IMR-90 (cell line): ENCODE data around the gene PROB1. TPM values are rescaled to one million over a fixed set of nuclear protein-coding genes. Genes with fewer than 3 reads are reported as not detected.

Source experiments
- ATAC-seq: fragments of 200-7000 bp; cut with Tn5 transposase; 2 replicates; pipeline ENCODE4 v1.9.1; 2020; ENCODE audit warnings: low read depth, mild to moderate bottlenecking, moderate library complexity
- BruUV-seq: library from RNA; stranded (reverse); fragments of 400-500 nt; replicated peaks from 2 replicates; lab custom pipeline; 2021; lab: Mats Ljungman, UMichigan
- CTCF ChIA-PET: fragments of 300-600 bp; formaldehyde crosslinking; extraction: SDS; loops from one replicate; lab custom pipeline; 2021; ENCODE audit warnings: antibody characterized with exemption; lab: Yijun Ruan, JAX
- POLR2A ChIA-PET: fragments of 300-600 bp; sonication (Branson Sonifier 250); formaldehyde crosslinking; loops from one replicate; lab custom pipeline; 2022; ENCODE audit warnings: antibody characterized with exemption; ENCODE audit not compliant: unreplicated experiment; lab: Charles Lee
- DNase-seq: peaks from one replicate; pipeline ENCODE4 v3.0.0; 2013
- H2AFZ ChIP-seq: replicated peaks from 2 replicates; pipeline ENCODE3; 2013; ENCODE audit warnings: low read length, mild to moderate bottlenecking; ENCODE audit not compliant: poor library complexity
- H2AK5ac ChIP-seq: 2 replicates; pipeline ENCODE4 v1.6.1; 2013; ENCODE audit warnings: low read depth, low read length, inconsistent platforms
- H2AK9ac ChIP-seq: replicated peaks from 2 replicates; pipeline ENCODE3; 2013; ENCODE audit warnings: mild to moderate bottlenecking, low read depth, low read length, moderate library complexity; ENCODE audit not compliant: poor library complexity
- H2BK120ac ChIP-seq: 2 replicates; pipeline ENCODE4 v1.6.1; 2013; ENCODE audit warnings: low read depth, low read length, inconsistent platforms
- H2BK15ac ChIP-seq: 3 replicates; pipeline ENCODE4 v1.6.1; 2013; ENCODE audit warnings: low read depth, low read length, inconsistent platforms
- H2BK20ac ChIP-seq: 2 replicates; pipeline ENCODE4 v1.6.1; 2013; ENCODE audit warnings: low read depth, mild to moderate bottlenecking, inconsistent platforms, low read length, moderate library complexity
- H2BK5ac ChIP-seq: 2 replicates; pipeline ENCODE4 v1.6.1; 2013; ENCODE audit warnings: mild to moderate bottlenecking, low read depth, low read length, inconsistent platforms; ENCODE audit not compliant: poor library complexity, severe bottlenecking
- H3K14ac ChIP-seq: replicated peaks from 2 replicates; pipeline ENCODE4 v1.6.1; 2013; ENCODE audit warnings: low read depth, low read length, inconsistent platforms
- H3K18ac ChIP-seq: 2 replicates; pipeline ENCODE4 v1.6.1; 2013; ENCODE audit warnings: low read depth, low read length, control low read depth
- H3K23ac ChIP-seq: 2 replicates; pipeline ENCODE4 v1.6.1; 2013; ENCODE audit warnings: low read depth, low read length, inconsistent platforms
- H3K27ac ChIP-seq: 2 replicates; pipeline ENCODE4 v1.5.1; 2013; ENCODE audit warnings: mild to moderate bottlenecking, control low read depth, low read length; ENCODE audit not compliant: insufficient read depth
- H3K27me3 ChIP-seq: 2 replicates; pipeline ENCODE4 v1.6.1; 2013; ENCODE audit warnings: low read length; ENCODE audit not compliant: control insufficient read depth, insufficient read depth
- H3K36me3 ChIP-seq: 2 replicates; pipeline ENCODE4 v1.6.1; 2013; ENCODE audit warnings: low read length, mixed read lengths; ENCODE audit not compliant: control insufficient read depth, insufficient read depth
- H3K4ac ChIP-seq: 2 replicates; pipeline ENCODE4 v1.6.1; 2013; ENCODE audit warnings: low read depth, low read length, inconsistent platforms
- H3K4me1 ChIP-seq: 2 replicates; pipeline ENCODE4 v1.6.1; 2013; ENCODE audit warnings: low read length, mixed read lengths; ENCODE audit not compliant: control insufficient read depth, insufficient read depth
- H3K4me2 ChIP-seq: 2 replicates; pipeline ENCODE4 v1.6.1; 2013; ENCODE audit warnings: low read depth, mild to moderate bottlenecking, control low read depth, low read length, moderate library complexity
- H3K4me3 ChIP-seq: 2 replicates; pipeline ENCODE4 v1.5.1; 2013; ENCODE audit warnings: low read depth, mild to moderate bottlenecking, control low read depth, low read length, moderate library complexity; ENCODE audit not compliant: insufficient read depth
- H3K56ac ChIP-seq: 2 replicates; pipeline ENCODE4 v1.6.1; 2013; ENCODE audit warnings: low read length, inconsistent platforms; ENCODE audit not compliant: insufficient read depth; ENCODE audit errors: extremely low read depth
- H3K79me1 ChIP-seq, 2 experiments: 2 replicates each; pipeline ENCODE4 v1.6.1; 2013; ENCODE audit warnings: low read length in 2 of 2, inconsistent platforms in 1 of 2, low read depth in 1 of 2
- H3K9ac ChIP-seq: 2 replicates; pipeline ENCODE4 v1.6.1; 2013; ENCODE audit warnings: low read depth, low read length, control low read depth
- H3K9me1 ChIP-seq: 2 replicates; pipeline ENCODE4 v1.6.1; 2013; ENCODE audit warnings: low read length, inconsistent platforms; ENCODE audit not compliant: insufficient read depth
- H3K9me3 ChIP-seq: 2 replicates; pipeline ENCODE4 v1.6.1; 2013; ENCODE audit warnings: low read length; ENCODE audit not compliant: control insufficient read depth, insufficient read depth
- H4K20me1 ChIP-seq: 2 replicates; pipeline ENCODE4 v1.6.1; 2013; ENCODE audit warnings: low read length, inconsistent platforms; ENCODE audit not compliant: insufficient read depth
- H4K5ac ChIP-seq: 2 replicates; pipeline ENCODE4 v1.6.1; 2013; ENCODE audit warnings: mild to moderate bottlenecking, low read depth, low read length, control low read depth
- H4K8ac ChIP-seq, 2 experiments: 2 replicates each; pipeline ENCODE4 v1.6.1; 2013; ENCODE audit warnings: low read depth in 2 of 2, low read length in 2 of 2, control low read depth in 1 of 2, inconsistent platforms in 1 of 2
- H4K91ac ChIP-seq: 2 replicates; pipeline ENCODE4 v1.6.1; 2013; ENCODE audit warnings: low read depth, low read length, inconsistent platforms; ENCODE audit not compliant: insufficient read depth
- BHLHE40 ChIP-seq: fragments of 150-350 bp; IDR thresholded peaks from 2 replicates; pipeline ENCODE4 v1.6.1; 2016; ENCODE audit warnings: mild to moderate bottlenecking, low read depth, low read length
- CEBPB ChIP-seq: IDR thresholded peaks from 2 replicates; pipeline ENCODE4 v1.6.1; 2012; ENCODE audit warnings: low read depth, low read length, improper control_type of control experiment
- CHD1 ChIP-seq: IDR thresholded peaks from 2 replicates; pipeline ENCODE4 v1.6.1; 2012; ENCODE audit warnings: low read depth, low read length, improper control_type of control experiment
- CTCF ChIP-seq: conservative IDR thresholded peaks from 2 replicates; pipeline ENCODE4 v1.5.1; 2012; ENCODE audit warnings: mild to moderate bottlenecking, low read depth, low read length, improper control_type of control experiment
- ELK1 ChIP-seq: fragments of 150-350 bp; IDR thresholded peaks from 2 replicates; pipeline ENCODE4 v1.6.1; 2016; ENCODE audit warnings: low read depth, mild to moderate bottlenecking, low read length, moderate library complexity, borderline replicate concordance
- FOS ChIP-seq: fragments of 150-350 bp; IDR thresholded peaks from 2 replicates; pipeline ENCODE4 v1.6.1; 2016; ENCODE audit warnings: low read depth, low read length
- MAFK ChIP-seq: IDR thresholded peaks from 2 replicates; pipeline ENCODE4 v1.6.1; 2012; ENCODE audit warnings: low read depth, low read length, improper control_type of control experiment
- MAZ ChIP-seq: IDR thresholded peaks from 2 replicates; pipeline ENCODE4 v1.6.1; 2012; ENCODE audit warnings: low read depth, mild to moderate bottlenecking, low read length, improper control_type of control experiment, moderate library complexity, borderline replicate concordance
- MXI1 ChIP-seq: IDR thresholded peaks from 2 replicates; pipeline ENCODE4 v1.6.1; 2012; ENCODE audit warnings: low read depth, mild to moderate bottlenecking, low read length, moderate library complexity, borderline replicate concordance
- NFE2L2 ChIP-seq: fragments of 150-350 bp; IDR thresholded peaks from 2 replicates; pipeline ENCODE4 v1.6.1; 2016; ENCODE audit warnings: low read depth, mild to moderate bottlenecking, low read length
- POLR2A ChIP-seq: IDR thresholded peaks from 2 replicates; pipeline ENCODE4 v1.6.1; 2012; ENCODE audit warnings: mild to moderate bottlenecking, low read depth, low read length
- RAD21 ChIP-seq: IDR thresholded peaks from 2 replicates; pipeline ENCODE4 v1.6.1; 2012; ENCODE audit warnings: low read length, improper control_type of control experiment
- RCOR1 ChIP-seq: IDR thresholded peaks from 2 replicates; pipeline ENCODE4 v1.6.1; 2012; ENCODE audit warnings: mild to moderate bottlenecking, low read length, improper control_type of control experiment; ENCODE audit not compliant: insufficient replicate concordance
- RFX5 ChIP-seq: IDR thresholded peaks from 2 replicates; pipeline ENCODE4 v1.8.0; 2012; ENCODE audit warnings: low read depth, mild to moderate bottlenecking, low read length, moderate library complexity
- SMC3 ChIP-seq: fragments of 150-350 bp; IDR thresholded peaks from 2 replicates; pipeline ENCODE4 v1.6.1; 2016; ENCODE audit warnings: low read depth, mild to moderate bottlenecking, antibody characterized with exemption, low read length, moderate library complexity
- USF2 ChIP-seq: fragments of 150-350 bp; IDR thresholded peaks from 2 replicates; pipeline ENCODE4 v1.6.1; 2017; ENCODE audit warnings: mild to moderate bottlenecking, antibody characterized with exemption, low read length, low read depth
- WGBS, 2 experiments: methylation state at CpG; one replicate each; pipeline versions ENCODE4 v1.1.5 to v1.1.7; 2013; ENCODE audit warnings: missing lambda C conversion rate in 2 of 2; ENCODE audit not compliant: insufficient read length in 1 of 2; ENCODE audit errors: extremely low coverage in 2 of 2; 5-methylcytosine and 5-hydroxymethylcytosine counted together
- dilution Hi-C: fragments of 300-500 bp; cut with HindIII; formaldehyde crosslinking; loops from one replicate; pipeline ENCODE4 v1.14.3; 2018; ENCODE audit warnings: low sequenced_read_pairs; ENCODE audit not compliant: unreplicated experiment
- in situ Hi-C: fragments of 300-500 bp; cut with MboI; formaldehyde crosslinking; loops from 3 replicates; pipeline ENCODE4 v1.14.3; 2019; ENCODE audit warnings: low sequenced_read_pairs, inconsistent platforms, mixed read lengths
- intact Hi-C: fragments of 100-400 bp; cut with micrococcal nuclease; formaldehyde crosslinking; loops from 2 replicates; pipeline ENCODE4 v1.10.0; 2022
- polyA plus RNA-seq, 3 experiments: library from polyadenylated mRNA; depleted of rRNA; stranded (reverse); fragments of >200 nt; gene quantifications; 2 replicates each; pipeline ENCODE4 v1.2.3, GENCODE V29; 2012; ENCODE audit warnings: low replicate concordance in 1 of 3
- total RNA-seq: library from RNA; depleted of rRNA; stranded (reverse); fragments of >200 nt; gene quantifications from 2 replicates; pipeline ENCODE4 v1.2.3, GENCODE V29; 2012

The PROB1 gene
- total and polyA plus RNA-seq, 2 of the 4 experiments (the other 2 are of a cell fraction): under 0.01 to 0.38 TPM

GRCh38 chr5:139431706-139432105, 36.8 kb upstream of the PROB1 start:
- no TSS peak for BruUV-seq

More at GRCh38 chr5:139431706-139432105, 36.8 kb upstream of the PROB1 start:
- H2AK9ac ChIP-seq: no peak overlapping the region
- no peak overlapping the region for H2BK15ac ChIP-seq
- DNase-seq: peak; percentile 28
- H3K27me3 ChIP-seq: no peaks in the 10 kb centered on the region
- intact Hi-C loops: no loop called here
- no peak overlapping the region for H4K8ac ChIP-seq
- H3K4me3 ChIP-seq: no peak overlapping the region
- H2AK5ac ChIP-seq: no peak overlapping the region
- dilution Hi-C loops: no loop called here
- no peak overlapping the region for H3K27ac ChIP-seq
- no peaks in the 10 kb centered on the region for H3K9me3 ChIP-seq
- H3K9me1 ChIP-seq: 0 out of 2 replicates have a peak, but pooled peaks cover 1% of the 10 kb centered on the region
- TF ChIP-seq SMC3 (no peak), MAFK (no peak), MXI1 (no peak), MAZ (no peak), BHLHE40 (no peak), CHD1 (no peak), FOS (no peak), RFX5 (no peak), RAD21 (no peak), CEBPB (no peak), NFE2L2 (no peak), CTCF (no peak), RCOR1 (no peak), USF2 (no peak), POLR2A (no peak), ELK1 (no peak)
- no peak overlapping the region for H2BK20ac ChIP-seq
- H2BK120ac ChIP-seq: no peak overlapping the region
- no peak overlapping the region for H3K18ac ChIP-seq
- no peak overlapping the region for H2AFZ ChIP-seq
- ChIA-PET POLR2A (no interaction called here), CTCF (no interaction called here)
- H3K36me3 ChIP-seq: peaks cover 10% of the 10 kb centered on the region
- H3K9ac ChIP-seq: no peak overlapping the region
- no peak overlapping the region for H3K56ac ChIP-seq
- H3K79me1 ChIP-seq: no peaks in the 10 kb centered on the region; a peak in 1 of 4 replicates
- H2BK5ac ChIP-seq: no peak overlapping the region
- H3K23ac ChIP-seq: no peak overlapping the region
- H3K14ac ChIP-seq: no peak overlapping the region
- no peak overlapping the region for H4K5ac ChIP-seq
- ATAC-seq: no peak
- in situ Hi-C loops: no loop called here
- no peak overlapping the region for H3K4me2 ChIP-seq
- WGBS, 2 experiments: no CpG with 5 or more reads among the region's 1 CpG
- H3K4ac ChIP-seq: no peak overlapping the region
- no peaks in the 10 kb centered on the region for H4K20me1 ChIP-seq
- no peak overlapping the region for H4K91ac ChIP-seq
- no peaks in the 10 kb centered on the region for H3K4me1 ChIP-seq
